K562 (cell line): ENCODE results near the gene SLC9C2. TPM values are rescaled to one million over a fixed set of nuclear protein-coding genes. Genes with fewer than 3 reads are reported as not detected.
A peak's percentile ranks its signal among the peaks of the same experiment; 100 is the strongest.

Source experiments
- CBFA2T3 ChIP-seq: fragments of 450-650 bp; IDR thresholded peaks from 2 replicates; pipeline ENCODE4 v1.6.1; 2017
- FOS ChIP-seq: IDR thresholded peaks from 3 replicates; pipeline ENCODE4 v1.6.1; 2011; ENCODE audit not compliant: insufficient read length; ENCODE audit errors: extremely low read depth
- FOXA3 ChIP-seq, 2 experiments: fragments of 450-650 bp in 1 of 2; sonication (generic) in 1 of 2; formaldehyde crosslinking; IDR thresholded peaks in 1 of 2; conservative IDR thresholded peaks in 1 of 2; 2 replicates each; pipeline versions ENCODE4 v1.4.0 to v1.8.0; 2020 to 2022; ENCODE audit warnings: mild to moderate bottlenecking in 2 of 2, missing genetic modification reagents in 1 of 2
- GTF2A2 ChIP-seq: IDR thresholded peaks from 2 replicates; pipeline ENCODE4 v1.6.1; 2016; ENCODE audit warnings: mild to moderate bottlenecking, missing genetic modification characterization, missing compliant biosample characterization
- HDAC8 ChIP-seq: fragments of 450-650 bp; IDR thresholded peaks from 2 replicates; pipeline ENCODE4 v1.6.1; 2016; ENCODE audit warnings: mild to moderate bottlenecking, missing genetic modification characterization, moderate library complexity, missing compliant biosample characterization
- NR4A1 ChIP-seq, 2 experiments: fragments of 250-450 bp in 1 of 2; fragments of 450-650 bp in 1 of 2; sonication (Bioruptor Pico) in 1 of 2; IDR thresholded peaks; 2 replicates each; pipeline versions ENCODE4 v1.4.0 to v1.6.1; 2016 to 2020; ENCODE audit warnings: mild to moderate bottlenecking in 2 of 2, missing compliant biosample characterization in 1 of 2, missing genetic modification characterization in 1 of 2, moderate library complexity in 1 of 2
- SMAD4 ChIP-seq: fragments of 250-450 bp; sonication (Bioruptor Pico); conservative IDR thresholded peaks from 2 replicates; pipeline ENCODE4 v1.8.0; 2021; ENCODE audit warnings: inconsistent platforms, mild to moderate bottlenecking, moderate library complexity
- SREBF1 ChIP-seq: fragments of 150-350 bp; IDR thresholded peaks from 2 replicates; pipeline ENCODE4 v1.6.1; 2014; ENCODE audit warnings: antibody characterized with exemption, low read depth, low read length, borderline replicate concordance
- ZNF583 ChIP-seq: fragments of 250-450 bp; sonication (Bioruptor Pico); IDR thresholded peaks from 2 replicates; pipeline ENCODE4 v1.4.0; 2020
- polyA plus RNA-seq, 8 experiments: library from polyadenylated mRNA; depleted of rRNA in 4 of 8; stranded (reverse) in 5 of 8; unstranded in 3 of 8; fragments of >200 nt; fragmentation: Nextera tagmentation in 2 of 8; fragmentation: Illumina TruSeq in 1 of 8; extraction: Ambion mirVana in 2 of 8; extraction: Trizol in 1 of 8; gene quantifications; 2 replicates each; pipeline versions ENCODE4 v1.2.1 to v1.2.3, GENCODE V29; 2011 to 2014; ENCODE audit warnings: inconsistent platforms in 1 of 8, missing spikeins in 1 of 8
- total RNA-seq, 7 experiments: library from RNA; depleted of rRNA in 6 of 7; stranded (reverse); fragments of >200 nt in 6 of 7; fragmentation: Illumina TruSeq in 2 of 7; extraction: Trizol in 2 of 7; gene quantifications; 2 replicates each; pipeline versions ENCODE4 v1.2.1 to v1.2.3, GENCODE V29; 2011 to 2021; ENCODE audit warnings: low replicate concordance in 1 of 7
- TF ChIP-seq, protein P1 (sequence below), 2 experiments: fragments of 450-650 bp; conservative IDR thresholded peaks; 2 replicates each; pipeline ENCODE4 v1.6.1; 2017; ENCODE audit warnings: mild to moderate bottlenecking in 2 of 2, moderate library complexity in 2 of 2

The SLC9C2 gene
- total and polyA plus RNA-seq, 9 of the 15 experiments (the other 6 are each of a cell fraction or from before 2014, with no cell fraction given), result 0.11 to 0.22 (median 0.15) TPM; not detected in 5

DNA sequence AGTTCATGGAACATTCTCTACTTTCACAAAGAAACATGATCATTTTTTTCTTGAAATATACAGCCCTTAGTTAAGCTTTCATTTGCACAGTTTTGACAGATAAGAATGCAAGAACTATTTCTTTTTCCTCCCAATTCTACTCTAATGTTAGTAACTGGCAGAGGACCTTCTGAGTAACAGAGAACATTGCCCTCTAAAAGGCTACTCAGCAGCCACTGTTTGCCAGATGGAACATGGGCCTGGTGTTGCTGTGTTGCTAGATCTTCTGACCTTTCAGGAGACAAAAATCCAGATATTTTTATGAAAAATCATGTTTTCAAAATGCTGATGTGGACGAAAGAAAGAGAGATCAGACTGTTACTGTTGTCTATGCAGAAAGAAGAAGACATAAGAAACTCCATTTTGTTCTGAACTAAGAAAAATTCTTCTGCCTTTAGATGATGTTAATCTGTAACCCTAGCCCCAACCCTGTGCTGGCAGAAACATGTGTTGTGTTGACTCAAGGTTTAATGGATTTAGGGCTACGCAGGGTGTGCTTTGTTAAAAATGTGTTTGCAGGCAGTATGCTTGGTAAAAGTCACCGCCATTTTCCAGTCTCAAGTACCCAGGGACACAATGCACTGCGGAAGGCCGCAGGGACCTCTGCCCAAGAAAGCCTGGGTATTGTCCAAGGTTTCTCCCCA lies 128.6 kb downstream of the SLC9C2 start (continued):
- TF ChIP-seq HDAC8 (tag) (peak; percentile 76), NR4A1 (CRISPR knock-in tag; IDR thresholded peaks at IDR 0.05) (no peak), NR4A1 (tag; IDR thresholded peaks at IDR 0.05) (peak; percentile 96), CBFA2T3 (no peak), FOXA3 (CRISPR knock-in tag; conservative IDR thresholded peaks at IDR 0.05 in 1 of 2, IDR thresholded peaks at IDR 0.05 in 1 of 2) (0 out of 4 replicates have a peak, but pooled peaks of 1 of the 2 experiments have one; percentile 23), ZNF583 (CRISPR knock-in tag) (peak; percentile 67; the same call in 1 of the 2 replicates), SMAD4 (CRISPR knock-in tag) (peak; percentile 72; the same call in 1 of the 2 replicates), SREBF1 (no peak), GTF2A2 (peak; percentile 93), FOS (no peak)
- TF ChIP-seq, protein P1, sequence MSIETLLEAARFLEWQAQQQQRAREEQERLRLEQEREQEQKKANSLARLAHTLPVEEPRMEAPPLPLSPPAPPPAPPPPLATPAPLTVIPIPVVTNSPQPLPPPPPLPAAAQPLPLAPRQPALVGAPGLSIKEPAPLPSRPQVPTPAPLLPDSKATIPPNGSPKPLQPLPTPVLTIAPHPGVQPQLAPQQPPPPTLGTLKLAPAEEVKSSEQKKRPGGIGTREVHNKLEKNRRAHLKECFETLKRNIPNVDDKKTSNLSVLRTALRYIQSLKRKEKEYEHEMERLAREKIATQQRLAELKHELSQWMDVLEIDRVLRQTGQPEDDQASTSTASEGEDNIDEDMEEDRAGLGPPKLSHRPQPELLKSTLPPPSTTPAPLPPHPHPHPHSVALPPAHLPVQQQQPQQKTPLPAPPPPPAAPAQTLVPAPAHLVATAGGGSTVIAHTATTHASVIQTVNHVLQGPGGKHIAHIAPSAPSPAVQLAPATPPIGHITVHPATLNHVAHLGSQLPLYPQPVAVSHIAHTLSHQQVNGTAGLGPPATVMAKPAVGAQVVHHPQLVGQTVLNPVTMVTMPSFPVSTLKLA (conservative IDR thresholded peaks at IDR 0.05), result 0 out of 4 replicates have a peak, but pooled peaks of 1 of the 2 experiments have one; percentile 30
